ENCODE results near the gene KYNU.
"Not testable (repeated sequence)": the region's sequence is repeated elsewhere in the genome, so short reads cannot be mapped to it uniquely, and the experiment has no call there.

Gene KYNU

DNA sequence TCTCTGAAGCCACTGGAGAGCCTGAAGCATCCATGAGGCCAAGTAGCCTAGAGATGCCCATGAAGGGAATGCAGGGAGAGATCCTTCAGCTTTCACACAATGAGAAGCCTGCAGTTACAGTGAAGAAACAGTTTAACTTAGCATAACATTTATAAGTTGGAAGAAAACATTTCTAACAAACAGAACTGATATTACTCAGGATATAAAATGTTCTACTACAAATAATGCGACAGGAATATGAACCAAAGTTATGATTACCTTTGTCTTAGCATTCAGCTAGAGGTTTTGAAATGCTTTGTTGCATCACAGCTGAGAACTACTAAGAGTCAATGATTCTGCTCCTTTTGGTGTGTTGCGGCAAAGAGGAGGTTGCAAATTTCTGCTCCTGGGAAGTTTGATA is 6.9 kb upstream of the KYNU start:
- DNase-seq (ENCODE audit: low read depth in 2 of 3, low spot score in 1 of 3): no peak

DNA sequence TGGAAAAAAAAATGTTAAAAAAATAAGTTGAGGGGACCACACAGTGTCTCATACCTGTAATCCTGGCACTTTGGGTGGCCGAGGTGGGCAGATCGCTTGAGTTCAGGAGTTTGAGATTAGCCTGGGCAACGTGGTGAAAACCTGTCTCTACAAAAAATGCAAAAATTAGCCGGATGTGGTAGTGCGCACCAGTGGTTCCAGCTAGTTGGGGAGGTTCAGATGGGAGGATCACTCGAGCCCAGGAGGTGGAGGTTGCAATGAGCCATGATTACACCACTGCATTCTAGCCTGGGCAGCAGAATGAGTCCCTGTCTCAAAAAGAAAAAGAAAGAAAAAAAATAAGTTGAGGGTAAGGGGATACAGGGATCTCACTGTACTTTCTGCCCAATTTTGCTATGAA is 6.1 kb upstream of the KYNU start:
- no peak for DNase-seq (ENCODE audit: low read depth in 2 of 3, low spot score in 1 of 3)

DNA sequence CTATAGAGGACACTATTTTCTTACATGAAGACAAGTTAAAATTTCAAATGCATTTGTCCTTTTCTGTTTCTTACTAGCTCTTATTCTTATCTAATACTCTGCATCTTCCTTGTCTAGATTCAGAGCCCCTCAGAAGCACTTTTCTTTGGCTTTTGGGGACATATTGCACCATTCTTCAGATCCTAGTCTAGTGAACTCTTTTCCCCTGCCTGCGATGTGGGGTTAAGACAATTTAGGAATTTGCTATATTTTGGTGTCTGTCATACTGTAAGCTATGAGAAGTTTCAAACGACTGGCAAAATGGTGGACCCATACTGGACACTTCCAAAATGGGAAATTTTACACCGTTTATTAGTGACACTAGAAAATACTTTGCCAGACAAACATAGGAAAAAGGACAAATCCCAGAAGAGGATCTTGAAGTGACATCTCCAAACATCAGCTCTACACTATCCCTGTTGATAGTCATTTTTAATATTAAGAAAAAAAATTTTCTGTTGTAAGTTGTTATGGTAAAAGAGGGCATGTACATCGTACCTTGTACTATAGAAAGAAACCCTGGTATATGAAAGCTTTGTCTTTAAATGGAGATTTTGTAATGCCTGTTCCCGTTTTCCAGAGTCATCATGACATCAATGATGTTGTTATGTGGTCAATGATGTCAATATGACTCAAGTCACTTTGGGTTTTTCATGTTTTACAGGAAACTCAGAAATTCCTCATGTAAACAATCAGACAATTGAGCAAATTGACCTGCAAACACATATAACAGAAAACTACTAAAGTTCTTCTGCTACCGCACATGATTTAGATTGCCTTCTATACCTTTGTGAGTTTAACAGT is 4.4 kb upstream of the KYNU start:
- DNase-seq (ENCODE audit: low read depth in 2 of 3, low spot score in 1 of 3): no peak

DNA sequence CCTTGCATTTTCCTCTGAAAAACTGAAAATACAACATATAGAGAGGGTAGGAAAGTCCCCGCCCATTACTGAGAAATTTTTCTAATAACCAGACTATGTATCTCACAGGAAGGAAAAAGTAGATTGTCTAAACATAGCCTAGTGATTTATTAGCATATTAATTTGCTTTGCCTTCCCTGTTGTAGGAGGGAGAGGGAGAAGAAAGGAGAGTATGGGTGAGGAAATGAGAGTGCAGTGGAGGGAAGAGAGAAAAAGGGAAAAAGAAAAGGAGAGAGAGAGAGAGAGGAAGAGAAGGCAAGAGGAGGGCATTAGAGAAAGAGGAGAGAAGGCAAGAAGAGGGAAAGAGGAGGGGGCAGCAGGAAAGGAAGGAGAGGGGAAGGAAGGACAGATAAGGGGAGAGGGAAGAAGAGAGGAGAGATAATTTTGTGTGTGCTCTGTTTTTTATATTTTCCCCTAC is 3.6 kb upstream of the KYNU start:
- no peak for DNase-seq (ENCODE audit: low read depth in 2 of 3, low spot score in 1 of 3)

DNA sequence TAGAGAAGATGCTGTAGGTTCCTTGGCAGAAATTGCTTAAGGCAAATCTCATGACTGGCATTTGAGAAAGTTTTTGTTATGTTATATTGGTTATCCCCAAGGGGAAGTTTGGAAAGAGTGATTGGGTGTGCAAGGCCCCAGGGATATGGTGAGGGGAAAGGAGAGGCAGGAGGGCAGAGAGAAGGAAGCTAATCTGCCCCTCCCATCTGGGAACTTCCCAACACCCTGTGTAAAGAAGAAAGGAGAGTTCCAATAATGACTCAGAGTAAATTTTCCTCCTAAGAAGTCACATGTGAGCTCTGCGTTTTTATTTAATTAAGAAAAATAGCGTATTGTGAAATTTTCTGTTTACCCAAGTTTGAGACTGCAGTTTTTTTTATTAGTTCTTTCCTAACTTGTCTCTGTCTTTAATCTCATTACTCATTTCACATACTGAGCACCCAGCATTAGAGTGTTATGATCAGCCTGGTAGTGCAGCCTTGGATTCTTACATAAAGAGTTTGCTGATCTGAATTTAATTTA is 3.1 kb upstream of the KYNU start:
- no peak for DNase-seq (ENCODE audit: low read depth in 2 of 3, low spot score in 1 of 3)

DNA sequence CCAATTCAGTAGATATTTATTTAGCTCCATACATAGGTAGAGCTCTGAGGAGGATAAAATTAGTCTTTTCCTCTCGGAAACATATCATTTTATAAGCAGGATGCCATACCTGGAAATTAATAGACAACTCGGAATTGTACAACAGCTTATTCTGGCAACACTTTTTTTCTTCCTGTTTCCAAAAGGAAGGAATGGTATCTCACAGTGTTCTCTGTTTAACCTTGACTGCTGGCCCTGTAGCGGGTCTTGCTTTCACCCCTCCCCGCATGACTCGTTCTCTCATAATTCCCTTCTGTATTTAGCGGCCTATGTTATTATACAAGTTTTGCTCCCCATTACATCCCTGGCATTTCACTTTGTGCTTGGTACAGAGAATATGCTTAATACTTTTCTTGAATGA is 2.5 kb upstream of the KYNU start:
- DNase-seq (ENCODE audit: low read depth in 2 of 3, low spot score in 1 of 3): no peak

DNA sequence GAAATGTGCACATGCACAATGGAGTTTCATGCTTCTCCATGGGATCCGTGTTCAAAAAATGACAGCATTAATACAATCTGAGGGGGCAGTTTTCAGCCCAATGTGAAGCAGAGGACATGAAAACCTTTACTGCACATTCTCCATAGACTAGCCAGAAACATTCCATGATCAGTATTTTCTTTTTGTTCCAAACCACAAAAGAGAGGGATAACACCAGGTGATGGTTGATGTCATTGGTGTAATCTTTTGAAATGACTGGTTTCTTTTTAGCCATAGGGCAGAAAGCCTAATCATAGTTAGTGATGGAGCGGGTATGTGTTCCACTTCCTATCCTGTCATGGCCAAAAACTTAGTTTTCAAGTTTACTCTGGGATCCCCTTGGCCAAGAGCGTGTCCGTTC is 1.8 kb upstream of the KYNU start:
- no peak for DNase-seq (ENCODE audit: low read depth in 2 of 3, low spot score in 1 of 3)

DNA sequence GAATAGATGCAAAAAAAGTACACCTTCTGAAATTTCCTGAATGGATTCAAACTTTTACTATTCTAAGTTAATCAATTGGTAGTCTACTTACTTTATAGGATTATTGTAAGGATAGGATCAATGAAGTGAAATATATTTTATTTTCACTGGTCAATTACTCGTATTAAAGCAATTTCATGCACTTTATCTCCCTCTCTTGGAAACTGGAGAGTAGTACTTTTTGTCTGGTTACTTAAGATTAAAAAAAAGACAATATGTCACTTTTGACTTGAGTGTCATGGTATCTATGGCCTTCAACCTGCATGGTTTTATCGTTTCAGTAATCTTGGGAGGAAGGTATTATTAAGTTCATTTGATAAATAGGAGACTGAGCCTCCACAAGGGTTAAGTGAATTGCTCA is 1.0 kb upstream of the KYNU start:
- no peak for DNase-seq (ENCODE audit: low read depth in 2 of 3, low spot score in 1 of 3)

DNA sequence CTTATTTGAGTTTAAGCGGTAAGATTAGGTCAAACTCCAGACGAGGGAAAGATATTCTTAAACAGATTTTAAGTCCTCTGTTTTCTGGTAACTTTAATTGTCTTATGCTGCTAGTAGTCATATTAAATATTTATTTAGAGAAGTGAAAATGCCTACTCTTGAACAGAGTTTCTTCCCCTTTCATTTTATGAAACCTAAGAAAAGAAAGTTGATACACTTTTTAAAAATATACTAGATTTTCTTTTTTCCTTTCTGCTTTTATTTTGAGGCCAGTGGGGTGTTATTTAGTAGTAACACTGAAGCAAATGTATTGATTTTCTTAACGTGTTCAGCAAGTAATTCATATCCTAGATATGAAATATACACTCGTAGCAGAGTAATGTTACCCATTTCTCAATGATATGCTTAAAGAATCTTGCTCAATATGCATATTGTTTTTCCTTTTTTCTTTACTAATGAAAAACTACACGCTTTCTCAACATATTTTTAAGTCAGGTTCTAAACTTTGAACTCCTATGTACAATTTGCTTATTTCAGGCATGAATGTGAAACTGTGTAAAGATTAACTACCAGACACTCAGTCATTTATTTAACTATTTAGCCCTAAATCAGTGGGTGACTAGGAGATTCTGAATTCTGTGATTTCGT is 691 bp downstream of the KYNU start:
- DNase-seq (ENCODE audit: low read depth in 2 of 3, low spot score in 1 of 3): no peak

DNA sequence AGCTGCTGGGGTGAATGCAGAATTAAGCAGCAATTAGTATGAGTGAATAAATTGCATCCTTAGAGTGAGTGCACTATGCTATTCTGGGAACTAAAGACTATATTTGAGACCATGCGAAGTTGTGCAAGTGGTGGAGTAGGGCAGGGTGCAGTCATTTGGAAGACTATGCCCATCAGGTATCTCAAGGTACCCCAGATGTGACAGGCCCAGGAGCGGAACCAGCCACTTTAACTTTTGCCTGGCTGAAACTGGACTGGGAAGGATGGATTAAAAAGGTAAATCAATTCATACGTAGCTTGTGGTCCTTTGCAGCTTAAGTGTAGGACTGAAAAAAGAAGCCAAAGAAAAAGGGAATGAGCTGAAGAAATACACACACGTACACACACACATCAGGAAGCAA is 1.7 kb downstream of the KYNU start:
- DNase-seq (ENCODE audit: low read depth in 2 of 3, low spot score in 1 of 3): no peak

DNA sequence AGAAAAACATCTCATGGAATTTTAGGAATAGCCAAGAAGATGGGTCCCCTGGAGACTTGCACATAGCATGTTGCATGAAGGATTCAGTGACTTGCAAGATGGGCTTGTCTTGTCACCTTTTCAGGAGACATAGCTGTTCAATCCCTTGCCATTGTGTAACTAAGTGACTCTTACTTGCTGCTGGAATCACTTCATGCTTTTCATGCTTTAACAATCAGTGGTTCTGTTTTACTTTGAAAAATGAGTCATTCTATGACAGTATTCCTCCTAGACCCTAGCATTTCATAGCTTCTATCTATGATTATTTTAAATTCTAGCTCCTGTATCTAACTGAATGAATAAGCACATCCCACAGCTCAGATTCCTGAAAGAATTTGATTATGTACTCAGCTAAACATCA is 2.8 kb downstream of the KYNU start:
- DNase-seq (ENCODE audit: low read depth in 2 of 3, low spot score in 1 of 3): no peak

DNA sequence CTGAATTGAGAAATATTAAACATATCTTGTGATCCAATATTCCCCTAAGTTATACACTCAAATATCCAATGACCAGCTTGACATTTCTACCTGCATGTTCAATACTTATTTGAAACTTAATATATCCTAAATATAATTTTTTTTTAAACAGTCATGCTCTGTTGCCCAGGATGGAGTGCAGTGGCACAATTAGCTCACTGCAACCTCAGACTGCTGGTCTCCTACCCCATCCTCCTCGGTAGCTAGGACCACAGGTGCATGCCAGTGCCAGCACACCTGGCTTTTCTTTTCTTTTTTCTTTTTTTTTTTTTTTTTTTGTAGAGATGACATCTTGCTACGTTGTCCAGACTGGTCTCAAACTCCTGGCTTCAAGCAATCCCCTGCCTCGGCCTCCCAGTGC is 4.2 kb downstream of the KYNU start:
- DNase-seq (ENCODE audit: low read depth in 2 of 3, low spot score in 1 of 3): no peak

DNA sequence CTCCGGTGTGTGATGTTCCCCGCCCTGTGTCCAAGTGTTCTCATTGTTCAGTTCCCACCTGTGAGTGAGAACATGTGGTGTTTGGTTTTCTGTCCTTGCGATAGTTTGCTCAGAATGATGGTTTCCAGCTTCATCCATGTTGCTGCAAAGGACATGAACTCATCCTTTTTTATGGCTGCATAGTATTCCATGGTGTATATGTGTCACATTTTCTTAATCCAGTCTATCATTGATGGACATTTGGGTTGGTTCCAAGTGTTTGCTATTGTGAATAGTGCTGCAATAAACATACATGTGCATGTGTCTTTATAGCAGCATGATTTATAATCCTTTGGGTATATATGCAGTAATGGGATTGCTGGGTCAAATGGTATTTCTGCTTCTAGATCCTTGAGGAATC is 5.0 kb downstream of the KYNU start:
- not testable (repeated sequence) for DNase-seq (ENCODE audit: low read depth in 2 of 3, low spot score in 1 of 3)

DNA sequence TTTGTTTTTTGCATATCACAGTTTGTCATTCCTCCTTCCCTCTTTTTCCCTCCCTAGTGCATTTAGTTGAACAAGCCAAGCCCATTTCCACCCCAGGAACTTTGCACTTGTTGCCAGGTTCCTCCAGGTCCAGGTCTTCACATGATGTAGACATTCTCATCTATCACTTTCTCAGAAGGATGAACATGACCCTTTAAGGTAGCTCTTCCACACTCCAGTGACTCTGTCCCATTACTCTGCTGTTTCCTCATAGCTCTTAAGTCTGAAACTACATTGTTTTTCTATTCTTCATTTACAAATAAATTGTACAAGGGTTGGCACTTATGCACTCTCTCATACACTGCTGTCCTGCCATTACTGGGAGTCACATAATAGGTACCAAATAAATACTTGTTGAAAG is 6.1 kb downstream of the KYNU start:
- DNase-seq (ENCODE audit: low read depth in 2 of 3, low spot score in 1 of 3): no peak

DNA sequence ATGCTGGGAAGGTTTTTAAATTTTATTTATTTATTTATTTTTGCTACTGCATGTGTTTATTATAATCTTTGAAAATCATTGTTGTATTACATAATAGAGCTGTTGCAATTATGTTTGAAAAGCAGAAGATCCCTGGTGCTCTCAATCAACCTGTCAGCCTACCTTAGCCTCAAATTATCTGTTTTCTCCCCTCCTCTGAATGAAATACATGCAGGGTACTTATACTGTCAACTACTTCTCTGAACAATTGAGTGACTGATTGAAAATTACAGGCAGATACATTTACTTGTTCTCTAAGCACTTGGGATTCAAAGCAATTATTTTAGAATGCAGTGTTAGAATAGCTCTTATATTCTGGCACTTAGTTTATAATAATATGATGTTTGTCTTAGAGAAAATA is 8.1 kb downstream of the KYNU start:
- DNase-seq (ENCODE audit: low read depth in 2 of 3, low spot score in 1 of 3): no peak

DNA sequence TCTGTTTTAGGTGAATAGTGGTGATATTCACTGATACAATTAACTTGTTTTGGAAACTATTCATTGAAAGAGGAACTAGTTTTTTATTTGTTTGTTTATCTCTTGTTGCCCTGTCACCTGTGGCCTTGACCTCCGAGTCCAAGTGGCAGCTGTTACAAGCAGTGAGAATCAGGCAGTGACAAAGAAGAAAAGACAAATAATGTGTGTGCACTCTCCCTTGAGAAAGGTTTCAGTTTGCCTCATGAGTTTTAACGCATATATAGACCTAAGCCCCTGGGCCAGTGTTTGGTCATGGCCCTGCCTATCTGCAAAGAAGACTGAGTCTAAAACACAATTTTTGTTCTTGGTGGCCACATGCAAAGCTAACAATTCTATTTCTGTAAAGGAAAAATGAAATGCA is 15.3 kb downstream of the KYNU start:
- DNase-seq (ENCODE audit: low read depth in 2 of 3, low spot score in 1 of 3): no peak

DNA sequence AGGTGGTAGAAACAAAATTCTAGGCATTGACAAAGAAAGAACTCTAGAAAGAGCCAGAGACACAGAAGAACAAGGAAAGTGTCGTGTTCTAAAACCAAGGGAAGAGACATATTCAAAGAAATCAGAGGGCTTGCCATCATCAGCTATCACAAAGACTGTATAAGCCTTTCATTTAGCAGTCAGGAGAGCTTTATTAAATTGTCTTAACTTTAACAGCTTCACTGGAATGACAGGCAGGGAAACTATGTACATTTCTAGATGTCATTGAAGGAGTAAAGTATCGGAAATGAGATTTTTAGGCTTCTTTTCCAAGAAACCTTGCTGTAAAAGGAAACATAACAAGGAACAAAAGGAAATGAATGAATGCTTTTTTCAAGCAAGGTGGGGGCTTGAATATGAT is 15.8 kb downstream of the KYNU start:
- no peak for DNase-seq (ENCODE audit: low read depth in 2 of 3, low spot score in 1 of 3)

DNA sequence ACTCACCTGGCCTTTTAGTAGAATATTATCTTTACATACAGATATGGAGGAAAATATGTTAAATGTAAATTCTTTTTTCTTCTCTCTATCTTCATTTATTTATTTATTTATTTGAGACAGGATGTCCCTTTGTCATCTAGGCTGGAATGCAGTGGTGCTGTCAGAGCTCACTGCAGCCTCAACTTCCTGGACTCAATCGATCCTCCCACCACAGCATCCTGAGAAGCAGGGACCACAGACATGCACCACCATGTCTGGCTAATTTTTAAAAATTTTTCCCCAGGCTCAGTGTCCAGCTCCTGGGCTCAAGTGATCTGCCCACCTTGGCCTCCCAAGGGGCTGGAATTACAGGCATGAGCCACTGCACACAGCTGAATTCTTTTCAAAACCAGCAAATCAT is 20.3 kb downstream of the KYNU start:
- DNase-seq (ENCODE audit: low read depth in 2 of 3, low spot score in 1 of 3): no peak

DNA sequence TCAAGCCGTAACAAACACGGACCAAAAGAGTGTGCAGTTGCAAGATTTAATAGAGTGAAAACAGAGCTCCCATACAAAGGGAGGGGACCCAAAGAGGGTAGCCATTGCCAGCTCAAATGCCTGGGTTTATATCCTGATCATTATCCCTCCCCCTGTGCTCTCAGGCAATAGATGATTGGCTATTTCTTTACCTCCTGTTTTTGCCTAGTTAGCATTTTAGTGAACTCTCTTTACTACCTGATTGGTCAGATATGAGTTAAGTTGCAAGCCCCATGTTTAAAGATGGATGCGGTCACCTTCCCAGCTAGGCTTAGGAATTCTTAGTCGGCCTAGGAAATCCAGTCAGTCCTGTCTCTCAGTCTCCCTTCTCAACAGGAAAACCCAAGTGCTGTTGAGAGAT is 22.9 kb downstream of the KYNU start:
- DNase-seq (ENCODE audit: low read depth in 2 of 3, low spot score in 1 of 3): not testable (repeated sequence)

DNA sequence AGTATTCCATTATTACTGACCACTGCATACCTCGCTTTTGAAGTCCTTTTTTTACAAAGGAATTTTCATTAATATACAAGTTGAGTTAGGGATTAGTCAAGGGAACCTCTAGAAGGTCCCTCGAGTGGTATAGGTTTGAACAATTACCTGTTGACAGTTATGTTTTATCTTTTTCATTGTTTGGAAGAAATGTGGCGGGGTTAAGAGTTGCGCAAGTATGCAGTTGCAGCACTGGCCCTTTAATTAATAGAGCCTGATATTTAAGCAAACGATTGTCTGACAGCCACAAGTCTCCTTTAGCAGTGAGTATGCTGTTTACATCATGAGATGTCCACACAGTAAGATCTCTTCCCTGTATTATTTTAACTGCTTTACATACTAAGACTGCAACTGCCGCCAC is 24.3 kb downstream of the KYNU start:
- no peak for DNase-seq (ENCODE audit: low read depth in 2 of 3, low spot score in 1 of 3)

DNA sequence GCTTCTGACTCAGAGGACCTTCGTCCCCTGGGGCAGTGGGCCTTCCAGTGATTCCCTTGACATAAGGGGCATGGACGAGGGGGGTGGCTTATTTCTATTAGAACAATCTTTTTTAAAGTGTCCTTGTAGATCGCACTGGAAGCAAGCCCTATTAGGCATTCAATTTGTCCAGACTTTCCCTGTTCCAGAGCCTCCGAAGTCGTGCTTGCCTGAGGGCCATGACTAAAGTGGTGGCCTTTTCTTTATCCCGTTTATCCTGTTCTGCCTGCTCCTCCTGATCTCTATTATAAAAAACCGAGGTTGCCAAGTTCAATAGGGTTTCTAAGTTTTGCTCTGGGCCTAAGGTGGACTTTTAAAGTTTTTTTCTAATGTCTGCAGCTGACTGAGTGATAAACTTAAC is 26.3 kb downstream of the KYNU start:
- not testable (repeated sequence) for DNase-seq (ENCODE audit: low read depth in 2 of 3, low spot score in 1 of 3)

DNA sequence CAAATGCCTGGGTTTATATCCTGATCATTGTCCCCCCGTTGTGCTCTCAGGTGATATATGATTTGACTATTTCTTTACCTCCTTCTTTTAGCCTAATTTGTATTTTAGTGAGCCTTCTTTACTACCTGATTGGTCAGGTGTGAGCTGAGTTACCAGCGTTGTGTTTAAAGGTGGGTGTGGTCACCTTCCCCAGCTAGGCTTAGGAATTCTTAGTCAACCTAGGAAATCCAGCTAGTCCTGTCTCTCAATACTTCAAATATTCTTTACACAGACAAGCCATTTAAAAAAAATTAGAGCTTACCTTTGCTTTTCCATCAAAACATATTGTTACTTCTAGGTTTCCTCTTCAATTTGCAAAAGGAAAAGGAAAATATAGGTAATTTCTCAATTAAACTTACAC is 30.2 kb downstream of the KYNU start:
- DNase-seq (ENCODE audit: low read depth in 2 of 3, low spot score in 1 of 3): no peak
